ENCODE data around the gene DIAPH1. TPM values are rescaled to one million over a fixed set of nuclear protein-coding genes. Genes with fewer than 3 reads are reported as not detected.

DIAPH1 gene
- total RNA-seq: 43.0 to 43.9 TPM (median 43.6 TPM) in 3 replicates

GRCh38 chr5:141618804-141619554 is at the start of gene DIAPH1:
TSS of gene DIAPH1 (minus strand) at chr5:141619000. CDS start at chr5:141618914, 86 bp downstream.
- H3K4me1 Mint-ChIP-seq: peaks cover 24% of the 10 kb centered on the region
- peak within 1 kb of the TSS; percentile 89 for H3K4me3 Mint-ChIP-seq
- H3K27ac Mint-ChIP-seq: peak within 1 kb of the TSS; percentile 92
- TF ChIP-seq, protein P1, sequence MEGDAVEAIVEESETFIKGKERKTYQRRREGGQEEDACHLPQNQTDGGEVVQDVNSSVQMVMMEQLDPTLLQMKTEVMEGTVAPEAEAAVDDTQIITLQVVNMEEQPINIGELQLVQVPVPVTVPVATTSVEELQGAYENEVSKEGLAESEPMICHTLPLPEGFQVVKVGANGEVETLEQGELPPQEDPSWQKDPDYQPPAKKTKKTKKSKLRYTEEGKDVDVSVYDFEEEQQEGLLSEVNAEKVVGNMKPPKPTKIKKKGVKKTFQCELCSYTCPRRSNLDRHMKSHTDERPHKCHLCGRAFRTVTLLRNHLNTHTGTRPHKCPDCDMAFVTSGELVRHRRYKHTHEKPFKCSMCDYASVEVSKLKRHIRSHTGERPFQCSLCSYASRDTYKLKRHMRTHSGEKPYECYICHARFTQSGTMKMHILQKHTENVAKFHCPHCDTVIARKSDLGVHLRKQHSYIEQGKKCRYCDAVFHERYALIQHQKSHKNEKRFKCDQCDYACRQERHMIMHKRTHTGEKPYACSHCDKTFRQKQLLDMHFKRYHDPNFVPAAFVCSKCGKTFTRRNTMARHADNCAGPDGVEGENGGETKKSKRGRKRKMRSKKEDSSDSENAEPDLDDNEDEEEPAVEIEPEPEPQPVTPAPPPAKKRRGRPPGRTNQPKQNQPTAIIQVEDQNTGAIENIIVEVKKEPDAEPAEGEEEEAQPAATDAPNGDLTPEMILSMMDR (IDR thresholded peaks at IDR 0.05; ENCODE audit: unreplicated experiment): peak; percentile 96
- peak; percentile 96 to 98 for DNase-seq (ENCODE audit: low spot score in 2 of 2, unreplicated experiment in 2 of 2)
- H3K36me3 Mint-ChIP-seq: peaks cover 15% of the 10 kb centered on the region
- no peaks in the 10 kb centered on the region for H3K9me3 Mint-ChIP-seq
- H3K27me3 Mint-ChIP-seq (ENCODE audit: low read depth): no peaks in the 10 kb centered on the region

- Mint-ChIP-seq H3K36me3 (peaks cover 9% of the 10 kb centered on the region), H3K4me1 (no peaks in the 10 kb centered on the region), H3K9me3 (no peaks in the 10 kb centered on the region), H3K27me3 (ENCODE audit: low read depth) (no peaks in the 10 kb centered on the region), H3K27ac (no peak overlapping the region), H3K4me3 (no peak overlapping the region)
- no peak for DNase-seq (ENCODE audit: low spot score in 2 of 2, unreplicated experiment in 2 of 2)
- TF ChIP-seq, protein P1 (IDR thresholded peaks at IDR 0.05; ENCODE audit: unreplicated experiment): no peak
These were observed 47.5 kb upstream of the DIAPH1 start for GRCh38 chr5:141665995-141666940.

- DNase-seq (ENCODE audit: low spot score in 2 of 2, unreplicated experiment in 2 of 2): peak; percentile 50 to 86
- no peaks in the 10 kb centered on the region for H3K27me3 Mint-ChIP-seq (ENCODE audit: low read depth)
- no peaks in the 10 kb centered on the region for H3K4me1 Mint-ChIP-seq
- H3K27ac Mint-ChIP-seq: no peak overlapping the region
- H3K36me3 Mint-ChIP-seq: peaks cover 10% of the 10 kb centered on the region
- H3K4me3 Mint-ChIP-seq: no peak overlapping the region
- TF ChIP-seq, protein P1 (IDR thresholded peaks at IDR 0.05; ENCODE audit: unreplicated experiment): peak; percentile 91
- no peaks in the 10 kb centered on the region for H3K9me3 Mint-ChIP-seq
These were observed 46.1 kb upstream of the DIAPH1 start for GRCh38 chr5:141664733-141665461.

DNA sequence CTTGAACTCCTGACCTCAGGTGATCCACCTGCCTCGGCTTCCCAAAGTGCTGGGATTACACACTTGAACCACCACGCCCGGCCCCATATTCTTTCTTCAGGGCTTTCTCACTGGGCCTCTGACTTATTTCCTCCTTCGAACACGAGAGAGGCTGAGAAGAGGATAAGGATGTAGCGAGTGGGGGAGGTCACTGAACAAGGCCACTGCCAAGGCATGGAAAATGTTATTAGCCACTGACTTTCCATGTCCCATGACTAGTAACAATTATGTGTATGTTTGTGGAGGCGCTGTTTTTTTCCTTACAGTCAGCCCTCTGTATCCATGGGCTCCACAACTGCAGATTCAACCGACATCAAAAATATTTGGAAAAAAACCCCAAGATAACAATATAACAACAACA is 44.7 kb upstream of the DIAPH1 start:
- H3K27ac Mint-ChIP-seq: no peak overlapping the region
- TF ChIP-seq, protein P1 (IDR thresholded peaks at IDR 0.05; ENCODE audit: unreplicated experiment): no peak
- no peaks in the 10 kb centered on the region for H3K4me1 Mint-ChIP-seq
- no peaks in the 10 kb centered on the region for H3K27me3 Mint-ChIP-seq (ENCODE audit: low read depth)
- H3K9me3 Mint-ChIP-seq: no peaks in the 10 kb centered on the region
- no peak overlapping the region for H3K4me3 Mint-ChIP-seq
- H3K36me3 Mint-ChIP-seq: peaks cover 12% of the 10 kb centered on the region
- DNase-seq (ENCODE audit: low spot score in 2 of 2, unreplicated experiment in 2 of 2): no peak

GRCh38 chr5:141662028-141662427 is 43.2 kb upstream of the DIAPH1 start:
- DNase-seq (ENCODE audit: low spot score in 2 of 2, unreplicated experiment in 2 of 2): no peak
- H3K4me1 Mint-ChIP-seq: no peaks in the 10 kb centered on the region
- H3K9me3 Mint-ChIP-seq: no peaks in the 10 kb centered on the region
- H3K27ac Mint-ChIP-seq: no peak overlapping the region
- H3K27me3 Mint-ChIP-seq (ENCODE audit: low read depth): no peaks in the 10 kb centered on the region
- H3K4me3 Mint-ChIP-seq: no peak overlapping the region
- H3K36me3 Mint-ChIP-seq: peaks cover 19% of the 10 kb centered on the region
- TF ChIP-seq, protein P1 (IDR thresholded peaks at IDR 0.05; ENCODE audit: unreplicated experiment): no peak

Data from mesothelial cell of epicardium (in vitro differentiated cells).